Mammary epithelial cell (primary cell): ENCODE measurements around the gene GNAT3.

Source experiments
- EZH2 ChIP-seq: IDR thresholded peaks from 2 replicates; pipeline ENCODE4 v1.6.1; 2012; ENCODE audit warnings: low read length, inconsistent platforms, borderline replicate concordance
- TF ChIP-seq, protein P1 (sequence below), 2 donors: IDR thresholded peaks in 1 of 2; conservative IDR thresholded peaks in 1 of 2; 2 replicates each; pipeline ENCODE4 v1.5.1; 2011 to 2012; ENCODE audit warnings: inconsistent platforms in 2 of 2, low read length in 2 of 2, mild to moderate bottlenecking in 2 of 2, control low read depth in 1 of 2, low read depth in 1 of 2; ENCODE audit not compliant: insufficient read depth in 1 of 2; ENCODE audit errors: extremely low read depth in 1 of 2

DNA sequence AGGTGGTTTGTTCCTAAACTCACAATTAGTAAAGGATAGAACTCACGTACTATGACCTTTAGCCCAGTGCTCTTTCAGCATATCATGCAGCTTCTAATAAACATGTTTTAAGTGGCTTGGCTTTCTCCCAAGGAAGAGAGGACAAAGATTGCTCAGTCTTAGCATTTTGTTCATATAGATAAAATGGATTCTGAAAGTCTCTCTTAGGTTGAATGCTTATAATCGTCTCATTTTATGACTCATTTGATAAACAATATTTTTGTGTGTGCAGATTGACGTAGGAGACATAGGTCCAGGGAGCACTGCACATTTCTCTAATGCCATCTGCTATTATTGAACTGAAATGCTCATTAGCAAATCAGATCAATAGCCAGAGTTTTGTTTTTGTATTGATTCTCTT, 44.8 kb downstream of the GNAT3 start:
- TF ChIP-seq, protein P1, sequence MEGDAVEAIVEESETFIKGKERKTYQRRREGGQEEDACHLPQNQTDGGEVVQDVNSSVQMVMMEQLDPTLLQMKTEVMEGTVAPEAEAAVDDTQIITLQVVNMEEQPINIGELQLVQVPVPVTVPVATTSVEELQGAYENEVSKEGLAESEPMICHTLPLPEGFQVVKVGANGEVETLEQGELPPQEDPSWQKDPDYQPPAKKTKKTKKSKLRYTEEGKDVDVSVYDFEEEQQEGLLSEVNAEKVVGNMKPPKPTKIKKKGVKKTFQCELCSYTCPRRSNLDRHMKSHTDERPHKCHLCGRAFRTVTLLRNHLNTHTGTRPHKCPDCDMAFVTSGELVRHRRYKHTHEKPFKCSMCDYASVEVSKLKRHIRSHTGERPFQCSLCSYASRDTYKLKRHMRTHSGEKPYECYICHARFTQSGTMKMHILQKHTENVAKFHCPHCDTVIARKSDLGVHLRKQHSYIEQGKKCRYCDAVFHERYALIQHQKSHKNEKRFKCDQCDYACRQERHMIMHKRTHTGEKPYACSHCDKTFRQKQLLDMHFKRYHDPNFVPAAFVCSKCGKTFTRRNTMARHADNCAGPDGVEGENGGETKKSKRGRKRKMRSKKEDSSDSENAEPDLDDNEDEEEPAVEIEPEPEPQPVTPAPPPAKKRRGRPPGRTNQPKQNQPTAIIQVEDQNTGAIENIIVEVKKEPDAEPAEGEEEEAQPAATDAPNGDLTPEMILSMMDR (conservative IDR thresholded peaks at IDR 0.05 in 1 of 2, IDR thresholded peaks at IDR 0.05 in 1 of 2; ENCODE audit: extremely low read depth in 1 of 2, insufficient read depth in 1 of 2, low read depth in 1 of 2, low read length in 2 of 2): no peak
- TF ChIP-seq EZH2: no peak
